Astrocyte (in vitro differentiated cells and primary cell): ENCODE measurements around the gene RNF212B.
"Not testable (repeated sequence)": the region's sequence is repeated elsewhere in the genome, so short reads cannot be mapped to it uniquely, and the experiment has no call there.

Experiments
- EZH2 ChIP-seq: IDR thresholded peaks from 2 replicates; pipeline ENCODE4 v1.6.1; 2012; ENCODE audit warnings: mild to moderate bottlenecking, low read length, inconsistent platforms; ENCODE audit not compliant: insufficient read depth
- TF ChIP-seq, protein P1 (sequence below): IDR thresholded peaks from 2 replicates; pipeline ENCODE4 v1.5.1; 2011; ENCODE audit warnings: low read depth, mild to moderate bottlenecking, inconsistent platforms, low read length, moderate library complexity; ENCODE audit not compliant: insufficient read depth

DNA sequence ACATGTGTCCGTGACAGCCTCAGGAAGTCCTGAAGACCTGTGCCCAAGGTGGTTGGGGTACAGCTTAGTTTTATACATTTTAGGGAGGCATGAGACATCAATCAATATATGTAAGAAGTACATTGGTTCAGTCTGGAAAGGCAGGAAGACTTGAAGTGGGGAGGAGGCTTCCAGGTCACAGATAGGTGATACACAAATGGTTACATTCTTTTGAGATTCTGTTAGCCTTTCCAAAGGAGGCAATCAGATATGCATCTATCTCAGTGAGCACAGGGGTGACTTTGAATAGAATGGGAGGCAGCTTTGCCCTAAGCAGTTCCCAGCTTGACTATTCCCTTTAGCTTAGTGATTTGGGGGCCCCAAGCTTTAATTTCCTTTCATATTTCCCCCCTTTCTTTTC lies 38.6 kb upstream of the RNF212B start:
- TF ChIP-seq, protein P1, sequence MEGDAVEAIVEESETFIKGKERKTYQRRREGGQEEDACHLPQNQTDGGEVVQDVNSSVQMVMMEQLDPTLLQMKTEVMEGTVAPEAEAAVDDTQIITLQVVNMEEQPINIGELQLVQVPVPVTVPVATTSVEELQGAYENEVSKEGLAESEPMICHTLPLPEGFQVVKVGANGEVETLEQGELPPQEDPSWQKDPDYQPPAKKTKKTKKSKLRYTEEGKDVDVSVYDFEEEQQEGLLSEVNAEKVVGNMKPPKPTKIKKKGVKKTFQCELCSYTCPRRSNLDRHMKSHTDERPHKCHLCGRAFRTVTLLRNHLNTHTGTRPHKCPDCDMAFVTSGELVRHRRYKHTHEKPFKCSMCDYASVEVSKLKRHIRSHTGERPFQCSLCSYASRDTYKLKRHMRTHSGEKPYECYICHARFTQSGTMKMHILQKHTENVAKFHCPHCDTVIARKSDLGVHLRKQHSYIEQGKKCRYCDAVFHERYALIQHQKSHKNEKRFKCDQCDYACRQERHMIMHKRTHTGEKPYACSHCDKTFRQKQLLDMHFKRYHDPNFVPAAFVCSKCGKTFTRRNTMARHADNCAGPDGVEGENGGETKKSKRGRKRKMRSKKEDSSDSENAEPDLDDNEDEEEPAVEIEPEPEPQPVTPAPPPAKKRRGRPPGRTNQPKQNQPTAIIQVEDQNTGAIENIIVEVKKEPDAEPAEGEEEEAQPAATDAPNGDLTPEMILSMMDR = not testable (repeated sequence)
- not testable (repeated sequence) for TF ChIP-seq EZH2
